ENCODE measurements around the gene GBF1.

DNA sequence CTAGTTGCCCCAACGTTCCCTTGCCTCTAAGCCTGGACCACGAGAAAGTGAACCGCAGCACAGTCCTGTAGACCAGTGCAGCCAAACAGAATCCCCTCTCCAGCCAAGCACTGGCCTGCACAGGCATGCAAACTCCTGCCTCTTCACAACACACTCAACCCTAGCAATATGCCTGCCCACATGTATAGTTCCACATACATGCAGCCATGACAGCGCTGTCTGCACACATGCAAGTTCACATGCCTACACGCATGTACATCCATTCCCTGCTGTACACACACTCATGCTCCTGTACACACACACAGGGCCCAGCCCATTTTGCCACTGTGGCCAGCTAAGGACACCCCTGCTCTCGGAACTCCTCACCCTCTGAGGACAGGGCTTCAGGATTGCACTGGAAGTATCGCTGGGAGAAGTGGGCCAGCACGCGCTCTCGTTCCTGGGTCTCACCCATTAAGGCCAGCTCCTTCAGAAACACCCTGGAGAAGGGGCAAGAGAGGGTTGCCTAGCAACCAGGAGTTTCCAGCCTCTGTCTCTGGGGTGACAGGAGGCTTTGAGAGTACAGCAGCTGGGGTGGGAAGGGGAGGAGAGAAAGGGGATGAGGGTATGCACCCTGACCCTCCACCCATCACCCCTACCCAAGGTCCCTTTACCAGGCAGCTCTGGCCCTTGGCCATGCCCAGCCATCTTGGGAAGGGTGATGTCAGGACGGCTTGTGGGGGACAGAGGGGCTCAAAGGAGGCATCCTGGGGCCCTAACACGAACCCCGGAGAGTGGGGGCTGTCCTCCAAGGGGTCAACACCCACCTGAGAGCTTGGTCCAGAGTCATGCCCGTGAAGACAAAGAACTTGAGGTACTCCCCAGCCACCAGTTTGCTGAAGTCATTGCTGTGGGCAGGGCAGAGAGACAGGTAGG is 166.3 kb downstream of the GBF1 start:
- TF ChIP-seq, protein P1, sequence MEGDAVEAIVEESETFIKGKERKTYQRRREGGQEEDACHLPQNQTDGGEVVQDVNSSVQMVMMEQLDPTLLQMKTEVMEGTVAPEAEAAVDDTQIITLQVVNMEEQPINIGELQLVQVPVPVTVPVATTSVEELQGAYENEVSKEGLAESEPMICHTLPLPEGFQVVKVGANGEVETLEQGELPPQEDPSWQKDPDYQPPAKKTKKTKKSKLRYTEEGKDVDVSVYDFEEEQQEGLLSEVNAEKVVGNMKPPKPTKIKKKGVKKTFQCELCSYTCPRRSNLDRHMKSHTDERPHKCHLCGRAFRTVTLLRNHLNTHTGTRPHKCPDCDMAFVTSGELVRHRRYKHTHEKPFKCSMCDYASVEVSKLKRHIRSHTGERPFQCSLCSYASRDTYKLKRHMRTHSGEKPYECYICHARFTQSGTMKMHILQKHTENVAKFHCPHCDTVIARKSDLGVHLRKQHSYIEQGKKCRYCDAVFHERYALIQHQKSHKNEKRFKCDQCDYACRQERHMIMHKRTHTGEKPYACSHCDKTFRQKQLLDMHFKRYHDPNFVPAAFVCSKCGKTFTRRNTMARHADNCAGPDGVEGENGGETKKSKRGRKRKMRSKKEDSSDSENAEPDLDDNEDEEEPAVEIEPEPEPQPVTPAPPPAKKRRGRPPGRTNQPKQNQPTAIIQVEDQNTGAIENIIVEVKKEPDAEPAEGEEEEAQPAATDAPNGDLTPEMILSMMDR (IDR thresholded peaks at IDR 0.05), result no peak
- no peak for TF ChIP-seq POLR2A (IDR thresholded peaks at IDR 0.05)

Measured in thyroid gland (tissue), 4 donors.